DOHH2 (cell line): ENCODE measurements around the gene HEATR9.

Experiments
- H3F3A ChIP-seq: fragments of 200-600 bp; sonication (generic), shearing (Covaris generic); 2 replicates; pipeline ENCODE4 v1.6.0; 2016; ENCODE audit warnings: antibody characterized with exemption, mild to moderate bottlenecking; ENCODE audit not compliant: control insufficient read depth, insufficient read depth
- H3K27ac ChIP-seq: fragments of 200-600 bp; sonication (generic); 2 replicates; pipeline ENCODE4 v1.5.1; 2014; ENCODE audit warnings: low read depth, mild to moderate bottlenecking, low read length, moderate library complexity
- H3K27me3 ChIP-seq: fragments of 200-600 bp; sonication (generic); 2 replicates; pipeline ENCODE4 v1.6.1; 2014; ENCODE audit warnings: mild to moderate bottlenecking, low read length, mixed read lengths; ENCODE audit not compliant: control insufficient read depth
- H3K36me3 ChIP-seq: fragments of 200-600 bp; sonication (generic); 2 replicates; pipeline ENCODE4 v1.6.1; 2014; ENCODE audit warnings: mild to moderate bottlenecking, low read length, moderate library complexity, mixed read lengths; ENCODE audit not compliant: control insufficient read depth
- H3K4me1 ChIP-seq: fragments of 200-600 bp; sonication (generic); 2 replicates; pipeline ENCODE4 v1.6.1; 2014; ENCODE audit warnings: mild to moderate bottlenecking, low read length, mixed read lengths; ENCODE audit not compliant: control insufficient read depth
- H3K4me2 ChIP-seq: fragments of 200-600 bp; sonication (generic); 2 replicates; pipeline ENCODE4 v1.6.0; 2014; ENCODE audit warnings: mild to moderate bottlenecking, low read length, moderate library complexity
- H3K4me3 ChIP-seq: fragments of 200-600 bp; sonication (generic); 2 replicates; pipeline ENCODE4 v1.5.1; 2014; ENCODE audit warnings: mild to moderate bottlenecking, low read length, mixed read lengths
- H3K79me2 ChIP-seq: fragments of 200-600 bp; sonication (generic); 2 replicates; pipeline ENCODE4 v1.6.1; 2014; ENCODE audit warnings: mild to moderate bottlenecking, low read length, mixed read lengths; ENCODE audit not compliant: control insufficient read depth
- H3K9me2 ChIP-seq: fragments of 200-600 bp; sonication (generic); replicated peaks from 2 replicates; pipeline ENCODE4 v1.6.1; 2014; ENCODE audit warnings: mild to moderate bottlenecking, low read length, mixed read lengths; ENCODE audit not compliant: control insufficient read depth
- H3K9me3 ChIP-seq: fragments of 200-600 bp; sonication (generic); 2 replicates; pipeline ENCODE4 v1.6.1; 2014; ENCODE audit warnings: antibody characterized with exemption, low read length, mixed read lengths; ENCODE audit not compliant: control insufficient read depth, insufficient read depth
- H4K20me1 ChIP-seq: fragments of 200-600 bp; sonication (generic); 2 replicates; pipeline ENCODE4 v1.6.0; 2014; ENCODE audit warnings: low read depth, mild to moderate bottlenecking, antibody characterized with exemption, low read length, moderate library complexity; ENCODE audit not compliant: control insufficient read depth, insufficient read depth
- CTCF ChIP-seq: fragments of 200-600 bp; sonication (generic); IDR thresholded peaks from one replicate; pipeline ENCODE4 v1.5.1; 2014; ENCODE audit warnings: antibody characterized with exemption, mild to moderate bottlenecking, low read depth, low read length; ENCODE audit not compliant: poor library complexity, severe bottlenecking
- EZH2phosphoT487 ChIP-seq: fragments of 200-600 bp; sonication (generic); IDR thresholded peaks from 2 replicates; pipeline ENCODE4 v1.6.1; 2017; ENCODE audit warnings: borderline replicate concordance, mild to moderate bottlenecking, antibody characterized with exemption, low read length, moderate library complexity, mixed read lengths

Gene HEATR9

DNA sequence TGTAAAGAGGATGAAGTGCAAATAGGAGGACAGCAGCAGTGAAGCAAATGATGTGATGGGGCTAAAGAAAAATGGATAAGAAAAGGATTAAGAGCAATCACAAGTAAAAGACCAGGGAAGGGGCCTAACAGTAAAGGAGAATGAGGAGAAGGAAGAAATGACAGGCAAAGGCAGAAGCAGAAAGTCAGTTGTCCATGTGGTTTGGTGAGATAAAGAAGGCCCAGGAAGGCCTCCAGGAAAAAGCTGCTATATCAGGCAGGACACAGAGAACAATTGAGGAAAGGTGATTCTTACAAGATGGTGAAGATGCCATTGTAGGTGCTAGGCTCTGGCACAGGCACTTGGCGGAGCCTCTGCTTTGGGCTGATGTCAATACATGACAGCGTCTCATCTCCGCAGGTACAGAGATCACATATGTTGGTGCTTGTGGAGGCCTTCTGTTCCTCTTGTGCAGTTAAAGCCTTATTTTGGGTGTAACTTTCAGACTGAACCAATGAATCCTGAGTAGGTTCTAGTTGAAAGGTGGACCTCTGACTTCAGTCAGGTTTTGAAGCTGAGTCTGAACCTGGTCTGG is 43.7 kb upstream of the HEATR9 start:
- Histone ChIP-seq H3K9me3 (no peaks in the 10 kb centered on the region), H3F3A (no peaks in the 10 kb centered on the region), H3K27me3 (0 out of 2 replicates have a peak, but pooled peaks cover 2% of the 10 kb centered on the region), H3K4me1 (no peaks in the 10 kb centered on the region), H3K4me2 (no peak overlapping the region), H4K20me1 (no peaks in the 10 kb centered on the region), H3K4me3 (no peak overlapping the region), H3K27ac (no peak overlapping the region), H3K79me2 (no peaks in the 10 kb centered on the region), H3K36me3 (no peaks in the 10 kb centered on the region), H3K9me2 (no peaks in the 10 kb centered on the region)
- TF ChIP-seq CTCF, result no peak

DNA sequence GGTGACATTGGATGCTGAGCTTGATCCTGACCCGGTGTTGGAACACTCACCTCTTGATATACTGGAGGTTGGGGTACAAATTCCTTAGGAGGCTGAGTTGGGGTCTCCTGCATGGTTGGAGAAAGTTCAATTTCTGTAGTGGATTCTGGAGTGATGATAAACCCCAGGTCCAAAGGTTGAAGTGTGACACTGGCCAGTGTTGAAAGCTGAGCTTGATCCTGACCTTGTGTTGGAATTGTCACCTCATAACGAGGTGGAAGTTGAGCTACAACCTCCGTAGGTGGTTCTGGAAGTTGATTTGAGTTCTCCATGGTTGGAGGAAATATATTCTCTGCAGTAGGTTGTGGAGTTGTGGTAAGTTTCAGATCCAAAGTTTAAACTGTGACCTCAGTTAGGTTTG is 40.7 kb upstream of the HEATR9 start:
- no peaks in the 10 kb centered on the region for H4K20me1 ChIP-seq
- H3K9me2 ChIP-seq, result no peaks in the 10 kb centered on the region
- no peaks in the 10 kb centered on the region for H3K36me3 ChIP-seq
- TF ChIP-seq EZH2phosphoT487 (no peak), CTCF (no peak)
- H3F3A ChIP-seq, result no peaks in the 10 kb centered on the region
- H3K9me3 ChIP-seq, result no peaks in the 10 kb centered on the region
- no peak overlapping the region for H3K4me2 ChIP-seq
- no peak overlapping the region for H3K4me3 ChIP-seq
- H3K27me3 ChIP-seq, result 0 out of 2 replicates have a peak, but pooled peaks cover 2% of the 10 kb centered on the region
- H3K4me1 ChIP-seq, result no peaks in the 10 kb centered on the region
- no peak overlapping the region for H3K27ac ChIP-seq
- no peaks in the 10 kb centered on the region for H3K79me2 ChIP-seq

DNA sequence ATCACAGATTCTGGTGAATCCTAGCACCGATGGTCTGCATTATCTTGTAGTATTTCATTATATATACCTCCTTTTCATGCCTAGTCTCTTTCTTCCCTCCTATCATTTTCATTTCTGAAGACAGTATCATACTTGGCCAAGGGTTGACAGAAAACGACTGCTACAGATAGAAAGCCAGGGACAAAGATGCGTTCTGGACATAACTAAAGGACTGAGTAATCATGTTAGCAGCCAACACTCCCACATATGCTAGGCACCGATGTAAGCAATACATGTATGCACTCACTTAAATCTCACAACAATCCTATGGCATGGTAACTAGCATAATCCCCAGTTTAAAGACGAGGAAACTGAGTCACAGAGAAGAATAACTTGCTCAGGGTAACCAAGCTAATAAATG is 39.0 kb upstream of the HEATR9 start:
- no peaks in the 10 kb centered on the region for H3K79me2 ChIP-seq
- H3K27ac ChIP-seq, result no peak overlapping the region
- TF ChIP-seq EZH2phosphoT487 (no peak), CTCF (no peak)
- 0 out of 2 replicates have a peak, but pooled peaks cover 2% of the 10 kb centered on the region for H3K27me3 ChIP-seq
- H3K4me2 ChIP-seq, result no peak overlapping the region
- H3F3A ChIP-seq, result no peaks in the 10 kb centered on the region
- no peak overlapping the region for H3K4me3 ChIP-seq
- no peaks in the 10 kb centered on the region for H3K4me1 ChIP-seq
- no peaks in the 10 kb centered on the region for H3K9me3 ChIP-seq
- H4K20me1 ChIP-seq, result no peaks in the 10 kb centered on the region
- no peaks in the 10 kb centered on the region for H3K36me3 ChIP-seq
- no peaks in the 10 kb centered on the region for H3K9me2 ChIP-seq
